Uterus (tissue), 2 donors: ENCODE results near the gene INIP.
A peak's percentile ranks its signal among the peaks of the same experiment; 100 is the strongest.

Source experiments
- CTCF ChIP-seq, 4 experiments: fragments of 200-600 bp in 2 of 4; fragments of 450-650 bp in 2 of 4; sonication (generic) in 2 of 4; IDR thresholded peaks; one replicate each; pipeline ENCODE4 v1.5.1; 2016 to 2019; ENCODE audit warnings: antibody characterized with exemption in 4 of 4, mild to moderate bottlenecking in 2 of 4, moderate library complexity in 1 of 4
- POLR2A ChIP-seq, 2 donors: fragments of 450-650 bp; IDR thresholded peaks; one replicate each; pipeline ENCODE4 v1.6.1; 2016; ENCODE audit warnings: antibody characterized with exemption in 2 of 2, mild to moderate bottlenecking in 1 of 2, moderate library complexity in 1 of 2

DNA sequence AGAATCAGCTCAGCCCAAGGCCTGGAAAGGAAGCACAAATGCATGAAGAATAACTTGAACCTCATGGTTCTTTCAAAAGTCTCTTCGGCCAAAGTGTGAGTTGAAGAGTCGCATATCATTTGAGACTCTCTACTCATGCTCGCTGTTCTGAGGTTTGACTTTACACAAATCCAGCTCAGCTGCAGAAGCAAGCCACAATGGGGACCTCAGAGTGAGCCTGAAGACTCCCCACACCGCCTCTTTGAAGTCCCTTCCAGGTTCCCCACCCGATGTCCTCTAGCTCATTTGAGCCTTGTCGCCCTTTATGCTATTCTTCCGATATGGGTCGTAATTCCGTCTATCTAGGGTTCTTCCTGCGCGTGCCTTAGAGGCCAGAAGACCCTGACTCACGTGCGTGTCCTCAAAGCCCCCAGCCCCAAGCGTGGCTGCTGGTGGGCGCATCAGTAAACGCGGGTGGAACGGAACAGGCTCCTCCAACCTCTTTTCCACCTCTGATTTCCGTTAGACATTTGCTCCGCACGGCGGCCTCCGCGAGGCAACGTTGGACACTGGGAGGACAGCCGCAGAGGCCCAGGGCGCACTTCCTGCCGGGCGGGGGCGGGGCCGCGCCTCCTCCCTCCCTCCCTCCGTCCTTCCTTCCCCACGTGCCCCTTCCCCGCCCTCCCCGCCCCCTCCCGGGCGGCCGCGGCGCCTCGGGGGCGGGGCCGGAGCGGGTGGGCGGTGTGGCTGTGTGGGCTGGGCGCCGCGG lies 32.3 kb upstream of the INIP start, which contains the start of gene SNX30:
- TF ChIP-seq CTCF (IDR thresholded peaks at IDR 0.05) (peak in 2 of 4 experiments; percentile 6 to 11), POLR2A (IDR thresholded peaks at IDR 0.05) (peak in 1 of 2 donors; percentile 66)
